CD14-positive monocyte (primary cell): ENCODE measurements around the gene CEP250. TPM values are rescaled to one million over a fixed set of nuclear protein-coding genes. Genes with fewer than 3 reads are reported as not detected.
"Not testable (repeated sequence)": the region's sequence is repeated elsewhere in the genome, so short reads cannot be mapped to it uniquely, and the experiment has no call there.

ENCODE experiments used
- DNase-seq, 3 donors: peaks; one replicate each; pipeline ENCODE4 v3.0.0-alpha.2; 2011 to 2022
- H2AFZ ChIP-seq: 2 replicates; pipeline ENCODE4 v1.6.0; 2012; ENCODE audit warnings: mild to moderate bottlenecking, low read depth, low read length, inconsistent platforms; ENCODE audit not compliant: insufficient read depth, poor library complexity, severe bottlenecking
- H3K27ac ChIP-seq, 2 donors: 1 replicate in 1 of 2; 2 replicates in 1 of 2; pipeline ENCODE4 v1.5.1; 2012 to 2013; ENCODE audit warnings: low read length in 2 of 2, control low read depth in 1 of 2, inconsistent platforms in 1 of 2, low read depth in 1 of 2, mild to moderate bottlenecking in 1 of 2
- H3K27me3 ChIP-seq, 2 donors: one replicate each; pipeline versions ENCODE4 v1.6.0 to v1.6.1; 2011 to 2013; ENCODE audit warnings: low read length in 2 of 2; ENCODE audit not compliant: control insufficient read depth in 2 of 2, insufficient read depth in 2 of 2
- H3K36me3 ChIP-seq, 2 donors: replicated peaks in 1 of 2; 1 replicate in 1 of 2; 2 replicates in 1 of 2; pipeline versions ENCODE4 v1.5.1 to v1.6.1; 2012 to 2013; ENCODE audit warnings: low read length in 2 of 2, control low read depth in 1 of 2, inconsistent platforms in 1 of 2, mild to moderate bottlenecking in 1 of 2; ENCODE audit not compliant: insufficient read depth in 2 of 2, control insufficient read depth in 1 of 2
- H3K4me1 ChIP-seq, 2 donors: 1 replicate in 1 of 2; 2 replicates in 1 of 2; pipeline versions ENCODE4 v1.5.1 to v1.6.1; 2012 to 2013; ENCODE audit warnings: low read length in 2 of 2, control low read depth in 1 of 2, inconsistent platforms in 1 of 2, mild to moderate bottlenecking in 1 of 2, moderate library complexity in 1 of 2; ENCODE audit not compliant: insufficient read depth in 2 of 2, control insufficient read depth in 1 of 2
- H3K4me2 ChIP-seq: replicated peaks from 2 replicates; pipeline ENCODE3; 2012; ENCODE audit warnings: low read length, moderate library complexity, mild to moderate bottlenecking; ENCODE audit not compliant: poor library complexity, severe bottlenecking; ENCODE audit errors: extremely low read depth
- H3K4me3 ChIP-seq, 3 experiments: fragments of 200-600 bp in 1 of 3; sonication (generic) in 1 of 3; replicated peaks in 1 of 3; 1 replicate in 2 of 3; 2 replicates in 1 of 3; pipeline ENCODE4 v1.5.1; 2011 to 2013; ENCODE audit warnings: low read length in 3 of 3, mild to moderate bottlenecking in 3 of 3, control low read depth in 2 of 3, low read depth in 2 of 3, inconsistent platforms in 1 of 3, moderate library complexity in 1 of 3
- H3K79me2 ChIP-seq: 2 replicates; pipeline ENCODE4 v1.6.0; 2012; ENCODE audit warnings: mild to moderate bottlenecking, control low read depth, inconsistent platforms, low read length, moderate library complexity; ENCODE audit not compliant: insufficient read depth
- H3K9ac ChIP-seq: 2 replicates; pipeline ENCODE4 v1.6.0; 2017; ENCODE audit warnings: low read length, mild to moderate bottlenecking; ENCODE audit not compliant: insufficient read depth, poor library complexity, severe bottlenecking
- H3K9me3 ChIP-seq, 2 donors: replicated peaks in 1 of 2; 1 replicate in 1 of 2; 2 replicates in 1 of 2; pipeline versions ENCODE4 v1.5.1 to v1.6.1; 2012 to 2013; ENCODE audit warnings: low read length in 2 of 2, control low read depth in 1 of 2; ENCODE audit not compliant: control insufficient read depth in 1 of 2, insufficient read depth in 1 of 2
- H4K20me1 ChIP-seq: 2 replicates; pipeline ENCODE4 v1.6.0; 2012; ENCODE audit warnings: mild to moderate bottlenecking, low read length, control low read depth, moderate library complexity; ENCODE audit not compliant: insufficient read depth
- H3K27ac Mint-ChIP-seq, 7 donors: one replicate each; pipeline ENCODE4 v1.8.0; 2020; ENCODE audit warnings: mild to moderate bottlenecking in 7 of 7, mixed read lengths in 7 of 7, moderate library complexity in 6 of 7, inconsistent platforms in 2 of 7
- H3K27me3 Mint-ChIP-seq, 3 donors: one replicate each; pipeline ENCODE4 v1.8.0; 2021 to 2022; ENCODE audit warnings: low read depth in 3 of 3, mild to moderate bottlenecking in 3 of 3, mixed read lengths in 3 of 3, moderate library complexity in 3 of 3, inconsistent platforms in 1 of 3
- H3K36me3 Mint-ChIP-seq, 2 donors: one replicate each; pipeline ENCODE4 v1.8.0; 2020; ENCODE audit warnings: mixed read lengths in 2 of 2, inconsistent platforms in 1 of 2, mild to moderate bottlenecking in 1 of 2
- H3K4me1 Mint-ChIP-seq: one replicate; pipeline ENCODE4 v1.8.0; 2020; ENCODE audit warnings: mild to moderate bottlenecking, mixed read lengths
- H3K4me3 Mint-ChIP-seq, 2 donors: one replicate each; pipeline ENCODE4 v1.8.0; 2020; ENCODE audit warnings: mild to moderate bottlenecking in 2 of 2, mixed read lengths in 2 of 2, moderate library complexity in 1 of 2
- H3K9me3 Mint-ChIP-seq, 7 donors: one replicate each; pipeline ENCODE4 v1.8.0; 2020 to 2022; ENCODE audit warnings: mixed read lengths in 7 of 7, mild to moderate bottlenecking in 6 of 7, moderate library complexity in 6 of 7, inconsistent platforms in 2 of 7
- whole genome bisulfite sequencing: methylation state at CpG from one replicate; pipeline ENCODE4 v1.1.5; 2013; ENCODE audit warnings: missing lambda C conversion rate; ENCODE audit not compliant: insufficient coverage; 5-methylcytosine and 5-hydroxymethylcytosine counted together
- intact Hi-C, 2 donors: fragments of 100-400 bp; cut with micrococcal nuclease; formaldehyde crosslinking; loops; one replicate each; pipeline versions ENCODE4 v1.15.0 to v1.15.1; 2023
- polyA plus RNA-seq, 3 donors: library from polyadenylated mRNA; depleted of rRNA in 1 of 3; unstranded in 2 of 3; stranded (reverse) in 1 of 3; fragments of 300-500 nt in 2 of 3; fragments of >200 nt in 1 of 3; fragmentation: Illumina TruSeq in 2 of 3; gene quantifications; 1 replicate in 2 of 3; 2 replicates in 1 of 3; pipeline ENCODE4 v1.2.3, GENCODE V29; 2012 to 2021
- TF ChIP-seq, protein P1 (sequence below): fragments of 200-600 bp; IDR thresholded peaks from one replicate; pipeline ENCODE4 v1.8.0; 2022; ENCODE audit warnings: antibody characterized with exemption, mild to moderate bottlenecking

The CEP250 gene
- polyA plus RNA-seq, 3 donors: 0.81 to 5.9 (median 1.2) TPM

DNA sequence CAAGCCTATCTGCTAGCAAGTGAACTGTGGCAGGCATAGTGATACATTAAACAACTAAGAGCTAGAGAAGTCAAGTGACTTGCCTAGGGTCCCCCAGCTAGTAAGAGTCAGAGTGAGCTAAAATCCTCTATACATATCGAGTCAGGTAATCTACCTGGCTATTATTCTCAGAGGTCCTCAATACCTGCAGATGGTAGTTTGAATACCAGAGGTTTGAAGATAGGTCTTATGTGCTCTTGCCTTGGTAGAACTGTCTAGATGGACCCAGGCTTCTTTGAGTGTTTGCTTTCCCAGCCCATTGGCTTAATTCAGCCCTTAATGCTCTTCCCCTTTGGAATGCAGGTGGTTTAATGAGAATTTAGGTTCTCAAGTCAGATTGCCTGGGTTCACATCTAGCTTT, 87.6 kb downstream of the CEP250 start:
- Histone ChIP-seq H3K9me3 (no peaks in the 10 kb centered on the region), H3K4me2 (no peak overlapping the region), H2AFZ (no peak overlapping the region), H3K79me2 (peaks cover 4% of the 10 kb centered on the region), H3K36me3 (peaks cover 9 to 29% of the 10 kb centered on the region in 2 donors), H3K9ac (no peak overlapping the region), H3K27me3 (no peaks in the 10 kb centered on the region), H4K20me1 (no peaks in the 10 kb centered on the region), H3K27ac (peak overlapping the region in 1 of 2 donors; percentile 90), H3K4me1 (peaks cover 13 to 19% of the 10 kb centered on the region in 2 donors), H3K4me3 (no peak overlapping the region)
- peak overlapping the region in 1 of 2 donors; percentile 88 for H3K4me3 Mint-ChIP-seq
- no CpG with 5 or more reads among the region's 1 CpG for whole genome bisulfite sequencing
- peak overlapping the region in 2 of 7 donors; percentile 85 to 94 for H3K27ac Mint-ChIP-seq
- H3K36me3 Mint-ChIP-seq: peaks cover 16 to 20% of the 10 kb centered on the region in 2 donors
- H3K27me3 Mint-ChIP-seq: peaks cover 0 to 1% (median 0%) of the 10 kb centered on the region in 3 donors
- TF ChIP-seq, protein P1, sequence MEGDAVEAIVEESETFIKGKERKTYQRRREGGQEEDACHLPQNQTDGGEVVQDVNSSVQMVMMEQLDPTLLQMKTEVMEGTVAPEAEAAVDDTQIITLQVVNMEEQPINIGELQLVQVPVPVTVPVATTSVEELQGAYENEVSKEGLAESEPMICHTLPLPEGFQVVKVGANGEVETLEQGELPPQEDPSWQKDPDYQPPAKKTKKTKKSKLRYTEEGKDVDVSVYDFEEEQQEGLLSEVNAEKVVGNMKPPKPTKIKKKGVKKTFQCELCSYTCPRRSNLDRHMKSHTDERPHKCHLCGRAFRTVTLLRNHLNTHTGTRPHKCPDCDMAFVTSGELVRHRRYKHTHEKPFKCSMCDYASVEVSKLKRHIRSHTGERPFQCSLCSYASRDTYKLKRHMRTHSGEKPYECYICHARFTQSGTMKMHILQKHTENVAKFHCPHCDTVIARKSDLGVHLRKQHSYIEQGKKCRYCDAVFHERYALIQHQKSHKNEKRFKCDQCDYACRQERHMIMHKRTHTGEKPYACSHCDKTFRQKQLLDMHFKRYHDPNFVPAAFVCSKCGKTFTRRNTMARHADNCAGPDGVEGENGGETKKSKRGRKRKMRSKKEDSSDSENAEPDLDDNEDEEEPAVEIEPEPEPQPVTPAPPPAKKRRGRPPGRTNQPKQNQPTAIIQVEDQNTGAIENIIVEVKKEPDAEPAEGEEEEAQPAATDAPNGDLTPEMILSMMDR: no peak
- DNase-seq: no peak
- intact Hi-C loops: loop anchor here in 1 of 2 donors (2.0 kb wide), 2 partner anchors 74 to 88 kb away; partner anchors contain the start of gene CEP250
- H3K4me1 Mint-ChIP-seq: peaks cover 15% of the 10 kb centered on the region
- no peaks in the 10 kb centered on the region for H3K9me3 Mint-ChIP-seq

DNA sequence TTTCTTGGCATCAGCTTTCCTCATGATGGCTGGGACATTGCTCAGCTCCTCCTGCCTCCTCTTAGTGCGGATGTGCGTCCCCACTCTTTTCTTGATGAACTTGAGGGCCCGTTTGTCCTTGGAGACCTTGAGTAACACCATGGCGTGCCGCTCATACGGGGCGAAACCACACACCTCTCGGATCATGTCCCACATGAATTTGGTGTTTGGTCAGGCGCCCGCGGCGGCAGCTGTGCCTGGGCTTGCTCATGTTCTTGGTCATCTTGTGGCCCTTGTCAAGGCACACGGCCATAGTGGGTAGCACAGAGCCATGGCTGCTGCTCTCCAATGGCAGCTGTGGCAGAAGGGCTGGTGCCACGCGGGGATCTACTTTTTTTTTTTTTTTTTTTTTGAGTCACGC, 89.0 kb downstream of the CEP250 start:
- no peak overlapping the region for H3K4me3 Mint-ChIP-seq
- H3K27ac Mint-ChIP-seq: no peak overlapping the region

DNA sequence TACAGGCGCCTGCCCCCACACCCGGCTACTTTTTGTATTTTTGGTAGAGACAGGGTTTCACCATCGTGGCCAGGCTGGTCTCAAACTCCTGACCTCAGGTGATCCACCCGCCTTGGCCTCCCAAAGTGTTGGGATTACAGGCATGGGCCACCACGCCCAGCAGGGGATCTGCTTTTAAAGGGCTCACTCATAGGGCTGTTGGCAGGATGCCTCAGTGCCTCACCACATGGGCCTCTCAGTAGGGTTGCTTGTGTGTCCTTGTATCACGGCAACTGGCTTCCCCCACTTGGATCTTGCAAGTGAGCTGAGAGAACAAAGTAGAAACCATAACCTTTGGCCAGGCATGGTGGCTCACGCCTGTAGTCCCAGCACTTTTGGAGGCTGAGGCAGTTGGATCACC, 89.5 kb downstream of the CEP250 start:
- H3K9ac ChIP-seq, H3K27me3 Mint-ChIP-seq, H3K4me3 Mint-ChIP-seq, intact Hi-C loops, H3K27me3 ChIP-seq, H3K27ac Mint-ChIP-seq, DNase-seq, H2AFZ ChIP-seq, H3K9me3 Mint-ChIP-seq, H3K79me2 ChIP-seq, H3K27ac ChIP-seq, H3K9me3 ChIP-seq, H3K4me2 ChIP-seq, H4K20me1 ChIP-seq, H3K4me3 ChIP-seq: not testable (repeated sequence)
- H3K4me1 ChIP-seq: peaks cover 13 to 19% of the 10 kb centered on the region in 2 donors
- Mint-ChIP-seq H3K36me3 (peaks cover 29 to 36% of the 10 kb centered on the region in 2 donors), H3K4me1 (peaks cover 12% of the 10 kb centered on the region)
- peaks cover 25 to 48% of the 10 kb centered on the region in 2 donors for H3K36me3 ChIP-seq
- WGBS: 98% methylated on average over 4 of the region's 7 CpGs

More for the DNA sequence above, 89.0 kb downstream of the CEP250 start:
- Histone ChIP-seq H3K4me2 (no peak overlapping the region), H3K9ac (no peak overlapping the region), H3K27ac (no peak overlapping the region), H3K36me3 (peaks cover 22 to 43% of the 10 kb centered on the region in 2 donors), H3K4me1 (peaks cover 13 to 19% of the 10 kb centered on the region in 2 donors), H4K20me1 (no peaks in the 10 kb centered on the region), H3K79me2 (peaks cover 4% of the 10 kb centered on the region), H3K9me3 (no peaks in the 10 kb centered on the region), H3K27me3 (no peaks in the 10 kb centered on the region), H2AFZ (no peak overlapping the region), H3K4me3 (no peak overlapping the region)
- Mint-ChIP-seq H3K36me3 (peaks cover 27 to 31% of the 10 kb centered on the region in 2 donors), H3K4me1 (peaks cover 15% of the 10 kb centered on the region), H3K9me3 (no peaks in the 10 kb centered on the region), H3K27me3 (peaks cover 0 to 1% (median 0%) of the 10 kb centered on the region in 3 donors)
- WGBS: 98% methylated on average over 14 of the region's 16 CpGs
- TF ChIP-seq, protein P1: no peak
- intact Hi-C loops: no loop called here
- no peak for DNase-seq
